ENCODE data around the gene SOD3.

SOD3 gene

DNA sequence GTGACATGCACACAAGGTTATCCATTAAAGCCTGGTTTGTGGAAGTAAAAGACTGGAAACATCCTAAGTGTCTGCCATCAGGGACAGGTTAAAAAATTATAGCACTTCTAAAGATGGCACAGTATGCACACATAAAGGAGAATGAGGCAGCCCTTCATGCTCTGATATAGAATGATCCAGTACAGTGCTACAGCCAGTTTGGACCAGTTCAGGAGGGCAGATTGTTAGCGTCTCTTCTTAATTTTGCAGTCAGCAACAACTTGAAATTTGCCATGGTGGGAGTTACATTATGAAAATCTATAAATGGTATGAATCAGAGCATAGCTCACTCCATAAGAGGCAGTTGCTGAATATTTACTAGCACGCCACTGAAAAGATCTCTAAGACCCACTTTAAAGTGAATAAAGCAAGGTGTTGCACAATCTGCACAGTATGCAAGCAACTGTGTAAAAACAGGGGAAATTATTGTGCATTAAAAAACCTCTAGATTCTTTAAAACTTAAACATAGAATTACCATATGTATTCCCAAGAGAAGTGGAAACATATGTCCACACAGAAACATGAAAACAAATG, 20.3 kb upstream of the SOD3 start:
- peak; percentile 78 to 83 for DNase-seq (ENCODE audit: low read depth in 2 of 2)

DNA sequence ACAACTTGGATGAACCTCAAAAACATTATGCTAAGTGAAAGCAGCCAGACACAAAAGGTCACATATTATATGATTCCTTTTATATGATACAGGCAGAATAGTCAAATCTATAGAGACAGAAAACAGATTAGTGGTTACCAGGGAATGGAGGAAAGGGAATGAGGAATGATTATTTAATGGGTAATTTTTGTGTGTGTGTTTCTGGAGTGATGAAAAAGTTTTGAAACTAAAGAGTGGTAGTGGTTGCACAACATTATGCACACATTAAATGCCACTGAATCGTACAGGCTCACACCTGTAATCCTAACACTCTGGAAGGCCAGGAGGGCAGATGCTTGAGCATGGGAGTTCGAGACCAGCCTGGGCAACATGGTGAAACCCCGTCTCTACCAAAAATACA, 19.6 kb upstream of the SOD3 start:
- peak in 1 of 2 experiments; percentile 47 for DNase-seq (ENCODE audit: low read depth in 2 of 2)

DNA sequence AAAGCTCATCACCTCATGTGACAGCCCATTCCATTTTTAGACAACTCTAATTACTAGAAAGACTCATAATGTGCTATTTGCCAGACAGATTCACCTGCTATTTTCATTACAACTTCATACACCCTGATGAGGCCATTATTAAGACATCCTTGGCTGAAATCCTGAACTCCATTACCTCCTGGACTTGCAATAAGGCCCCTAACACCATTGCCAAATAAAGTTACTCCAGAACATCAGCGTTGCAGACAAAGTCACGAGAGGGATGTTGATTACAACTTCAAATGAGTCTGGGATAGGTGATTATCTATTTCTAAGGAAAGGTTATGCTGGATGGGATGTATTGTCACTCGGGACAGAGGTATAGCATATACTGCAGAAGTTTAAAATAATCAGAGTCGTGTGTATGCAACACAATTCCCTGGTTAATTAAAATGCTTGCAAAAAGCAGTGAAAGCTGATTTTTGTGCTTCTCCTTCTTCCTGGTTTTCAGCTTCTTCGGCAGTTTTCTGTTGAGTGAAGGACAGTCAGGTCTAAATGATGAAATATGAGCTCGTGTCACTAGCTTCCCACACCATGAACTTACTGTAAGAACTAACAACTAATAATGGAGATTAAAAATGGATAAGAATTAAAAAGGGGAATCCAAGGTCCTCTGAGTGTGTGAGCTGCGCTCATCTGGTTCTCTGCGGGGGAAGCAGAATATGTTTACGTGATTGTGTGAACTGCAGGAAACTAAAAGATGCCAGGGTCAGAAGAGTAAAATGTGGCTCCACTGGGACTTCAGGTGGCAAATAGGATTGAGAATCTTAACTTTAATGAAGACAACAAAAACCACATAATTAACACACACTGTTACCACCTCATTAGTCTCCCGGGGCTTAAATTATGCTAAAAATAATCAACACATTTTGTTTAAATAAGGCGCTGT, 17.6 kb upstream of the SOD3 start:
- DNase-seq (ENCODE audit: low read depth in 2 of 2) = peak in 1 of 2 experiments; percentile 10

DNA sequence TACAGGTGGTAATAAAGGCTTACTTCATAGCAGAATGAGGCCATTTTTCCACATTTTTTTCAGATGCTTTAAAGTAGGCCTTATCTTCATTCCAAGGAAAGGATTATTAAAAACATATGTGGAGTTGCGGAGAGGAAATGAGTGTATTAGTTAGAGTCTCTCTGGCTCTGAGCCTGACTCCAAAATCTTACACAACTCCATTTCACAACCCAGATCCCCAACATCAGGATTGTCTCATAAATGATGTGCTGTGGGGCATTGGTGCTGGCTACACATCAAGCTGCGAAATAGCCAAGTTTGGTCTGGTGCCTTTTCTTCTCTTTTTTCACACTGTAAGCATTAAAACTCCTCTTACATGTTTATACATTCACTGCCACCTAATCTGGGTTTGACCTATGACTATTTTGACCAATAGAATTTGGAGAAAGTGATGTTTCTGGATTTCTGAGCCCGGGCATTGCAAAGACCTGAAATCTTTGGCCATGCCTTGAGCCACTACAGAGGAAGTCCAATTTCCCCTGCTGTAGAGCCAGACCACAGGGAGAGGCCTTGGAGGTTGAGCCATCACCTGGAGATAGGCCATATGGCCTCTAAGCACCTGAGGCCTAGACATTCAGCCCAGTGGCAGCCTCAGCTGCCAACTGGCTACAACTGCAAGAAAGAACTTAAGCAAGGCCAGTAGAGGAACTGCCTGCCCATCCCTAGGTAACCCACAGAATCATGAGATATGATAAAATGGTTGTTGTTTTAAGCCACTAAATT, 16.7 kb upstream of the SOD3 start:
- peak; percentile 98 for DNase-seq (ENCODE audit: low read depth in 2 of 2)

DNA sequence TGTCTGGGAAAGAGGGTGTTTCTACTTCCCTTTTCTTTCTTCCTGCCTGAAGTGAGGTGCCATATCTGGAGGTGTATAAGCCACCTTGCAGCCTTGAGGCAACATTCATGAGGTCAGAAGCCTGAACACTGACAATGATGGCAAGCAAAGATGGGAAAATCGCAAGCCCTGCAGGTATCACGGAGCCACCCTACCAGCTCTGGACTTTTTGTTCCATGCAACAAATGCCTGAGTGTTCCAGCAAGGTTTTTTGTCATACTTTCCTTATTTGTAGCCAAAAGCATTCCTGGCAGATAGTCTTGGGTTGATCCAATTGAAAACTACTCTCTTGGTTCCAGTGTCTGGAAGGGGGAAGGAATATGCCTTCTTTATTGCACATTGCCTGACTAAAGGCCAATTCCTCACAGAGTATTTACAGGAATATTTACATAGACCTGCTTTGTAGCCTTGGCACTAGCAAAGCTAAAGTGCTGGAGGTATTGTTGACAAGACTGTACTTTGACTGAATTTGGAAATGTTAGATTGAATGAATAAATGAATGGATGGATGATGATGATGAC, 14.4 kb upstream of the SOD3 start:
- DNase-seq (ENCODE audit: low read depth in 2 of 2) = no peak

DNA sequence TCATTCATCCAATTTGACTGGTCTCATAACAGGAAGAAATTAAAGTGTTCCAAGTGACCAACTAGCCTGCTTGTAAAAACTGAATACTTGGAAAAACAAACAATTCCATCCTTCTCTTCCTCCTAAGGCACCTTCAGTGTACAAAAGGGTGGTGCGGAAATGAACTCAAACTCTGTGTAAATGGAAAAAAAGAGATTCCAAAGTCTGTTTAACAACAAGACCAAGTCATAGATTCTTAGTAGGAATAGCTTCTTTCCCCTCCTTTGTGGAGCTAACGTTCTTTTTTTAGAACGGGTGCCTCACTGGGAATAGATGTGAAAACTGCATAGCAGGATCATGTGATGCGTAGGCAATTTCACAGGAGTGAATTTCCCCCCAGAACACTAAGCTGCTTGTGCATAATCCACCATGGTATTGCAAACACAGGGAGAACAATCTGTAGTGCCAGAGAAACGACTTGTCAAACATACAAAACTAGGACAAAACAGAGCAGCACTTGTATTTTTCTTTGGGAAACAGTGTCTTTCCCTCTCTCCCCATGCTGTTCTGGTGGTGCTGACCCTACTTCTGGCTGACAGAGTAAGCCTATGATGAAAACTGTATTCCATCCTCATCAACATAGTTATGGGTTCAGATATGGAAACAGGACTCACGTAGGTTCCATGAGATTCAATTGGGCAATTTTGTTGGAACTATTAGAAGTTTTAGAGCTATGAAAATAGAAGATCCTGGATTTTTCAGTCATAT, 13.2 kb upstream of the SOD3 start:
- no peak for DNase-seq (ENCODE audit: low read depth in 2 of 2)

DNA sequence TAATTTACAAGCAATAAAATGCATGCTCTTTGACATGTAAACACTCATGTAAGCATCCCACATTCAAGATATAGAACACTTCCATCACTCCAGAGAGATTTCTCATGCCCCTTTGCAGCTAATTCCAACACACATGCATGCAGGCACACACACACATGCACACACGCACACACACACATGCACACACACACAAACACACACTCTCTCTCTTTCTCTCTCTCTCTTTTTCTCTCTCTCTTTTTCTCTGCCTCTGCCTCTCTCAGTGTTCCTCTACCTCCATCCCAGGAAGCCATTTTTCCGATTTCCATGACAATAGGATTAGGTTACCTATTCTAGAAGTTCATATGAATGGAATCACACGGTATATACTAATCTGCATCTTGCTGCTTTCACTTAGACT, 11.9 kb upstream of the SOD3 start:
- DNase-seq (ENCODE audit: low read depth in 2 of 2) = no peak

DNA sequence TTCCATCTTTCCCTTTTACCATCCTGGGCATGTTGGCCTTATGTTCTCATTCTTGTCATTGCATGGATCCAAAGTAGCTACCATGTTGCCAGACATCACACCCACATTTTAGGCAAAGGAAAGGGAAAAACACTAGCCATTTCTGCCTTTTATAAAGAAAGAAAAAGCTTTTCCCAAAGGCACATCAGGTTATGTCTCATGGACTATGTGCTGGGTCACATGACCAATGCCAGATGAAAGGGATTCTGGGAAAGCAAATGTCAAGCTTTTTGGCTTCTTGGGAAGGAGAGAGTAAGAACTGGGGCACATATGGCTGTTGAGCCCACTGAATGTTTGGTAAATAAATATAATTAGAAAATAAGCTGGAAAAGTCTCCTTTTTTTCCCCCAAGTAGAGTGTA, 4.3 kb upstream of the SOD3 start:
- no peak for DNase-seq (ENCODE audit: low read depth in 2 of 2)

DNA sequence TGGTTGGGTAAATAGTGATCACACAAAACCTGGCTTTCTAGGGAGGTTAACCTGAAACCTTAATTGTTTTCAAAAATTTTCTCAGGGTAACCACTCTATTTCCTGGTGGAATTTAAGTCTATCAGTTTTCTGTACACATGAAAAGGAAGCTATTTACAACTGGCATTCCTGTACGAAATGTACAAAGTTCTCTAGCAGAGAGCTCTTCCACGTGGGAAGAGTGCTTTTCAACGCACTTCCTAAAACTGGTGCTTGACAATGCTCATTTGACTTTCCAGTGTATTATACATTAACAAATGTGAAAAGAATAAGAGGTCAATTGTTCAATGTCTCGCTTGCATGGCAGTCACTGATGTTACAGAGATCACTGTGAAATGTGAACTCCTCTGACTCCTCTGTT, 2.8 kb upstream of the SOD3 start:
- DNase-seq (ENCODE audit: low read depth in 2 of 2) = no peak

DNA sequence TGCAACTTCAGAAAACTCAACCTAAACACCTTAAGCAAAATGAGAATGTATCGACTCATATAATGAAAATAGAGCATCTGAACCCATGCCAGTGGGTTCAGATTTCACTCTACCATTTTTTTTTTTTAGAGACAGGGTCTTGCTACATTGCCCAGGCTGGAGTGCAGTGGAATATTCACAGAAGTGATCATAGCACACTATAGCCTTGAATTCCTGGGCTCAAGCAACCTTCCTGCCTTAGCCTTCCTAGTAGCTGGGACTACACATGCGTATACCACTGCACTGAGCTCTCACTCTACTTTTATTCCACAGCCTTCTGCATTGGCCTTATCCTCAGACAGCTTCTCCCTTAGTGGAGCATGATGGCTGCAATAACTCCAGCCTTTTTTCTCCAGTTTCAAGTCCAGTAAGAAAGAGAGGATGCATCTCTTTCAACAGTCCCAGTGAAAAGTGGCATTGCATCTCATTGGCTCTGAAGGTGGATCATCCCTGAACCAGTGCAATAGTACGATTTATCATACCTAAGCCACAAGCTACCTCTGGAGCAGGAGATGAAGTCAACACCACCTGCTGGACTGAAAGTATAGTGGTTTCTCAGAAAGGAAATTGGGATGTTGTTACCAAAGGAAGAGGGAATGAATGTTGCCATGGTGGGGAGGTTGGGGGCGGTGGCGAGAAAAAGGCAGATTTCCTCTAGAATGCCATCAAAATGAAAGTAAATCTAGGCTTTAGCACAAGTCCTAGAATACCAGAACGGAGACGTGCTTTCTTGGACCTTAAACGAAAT, 2.0 kb upstream of the SOD3 start:
- DNase-seq (ENCODE audit: low read depth in 2 of 2) = no peak

DNA sequence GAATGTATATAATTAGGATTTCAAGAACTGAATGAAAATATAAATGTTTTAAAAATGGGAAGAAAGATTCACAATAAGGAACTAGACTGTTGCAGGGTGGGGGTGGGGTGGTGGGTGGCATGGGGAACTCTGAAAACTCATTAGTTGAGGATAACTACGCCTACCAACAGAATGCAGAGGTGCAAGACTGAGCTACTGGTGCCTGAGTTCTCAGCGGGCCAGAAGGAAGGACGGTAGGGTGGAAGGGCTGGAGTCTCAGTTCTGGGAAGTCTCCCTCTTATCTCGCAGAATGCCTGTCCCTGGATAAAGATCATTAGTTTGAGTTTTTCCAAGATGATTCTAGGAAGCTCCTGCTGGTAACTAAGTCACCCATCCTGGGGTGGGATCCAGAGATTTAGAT, 1.3 kb upstream of the SOD3 start:
- no peak for DNase-seq (ENCODE audit: low read depth in 2 of 2)

DNA sequence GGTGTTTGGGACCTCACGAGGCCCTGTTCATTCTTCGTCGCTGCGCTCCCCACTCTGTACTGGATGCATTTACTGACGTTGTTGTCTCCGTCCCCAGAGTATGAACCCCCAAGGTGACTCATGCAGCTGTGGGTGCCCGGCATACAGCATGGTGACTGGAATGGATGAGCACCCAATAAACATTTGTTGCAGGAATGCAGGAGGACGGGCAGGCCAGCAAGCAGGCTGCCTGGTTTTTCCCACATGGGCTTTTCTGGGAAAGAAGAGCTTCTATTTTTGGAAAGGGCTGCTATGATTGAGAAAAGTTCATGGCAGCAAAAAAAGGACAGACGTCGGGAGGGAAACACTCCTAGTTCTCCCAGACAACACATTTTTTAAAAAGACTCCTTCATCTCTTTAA, 893 bp upstream of the SOD3 start:
- DNase-seq (ENCODE audit: low read depth in 2 of 2) = peak; percentile 13 to 15

DNA sequence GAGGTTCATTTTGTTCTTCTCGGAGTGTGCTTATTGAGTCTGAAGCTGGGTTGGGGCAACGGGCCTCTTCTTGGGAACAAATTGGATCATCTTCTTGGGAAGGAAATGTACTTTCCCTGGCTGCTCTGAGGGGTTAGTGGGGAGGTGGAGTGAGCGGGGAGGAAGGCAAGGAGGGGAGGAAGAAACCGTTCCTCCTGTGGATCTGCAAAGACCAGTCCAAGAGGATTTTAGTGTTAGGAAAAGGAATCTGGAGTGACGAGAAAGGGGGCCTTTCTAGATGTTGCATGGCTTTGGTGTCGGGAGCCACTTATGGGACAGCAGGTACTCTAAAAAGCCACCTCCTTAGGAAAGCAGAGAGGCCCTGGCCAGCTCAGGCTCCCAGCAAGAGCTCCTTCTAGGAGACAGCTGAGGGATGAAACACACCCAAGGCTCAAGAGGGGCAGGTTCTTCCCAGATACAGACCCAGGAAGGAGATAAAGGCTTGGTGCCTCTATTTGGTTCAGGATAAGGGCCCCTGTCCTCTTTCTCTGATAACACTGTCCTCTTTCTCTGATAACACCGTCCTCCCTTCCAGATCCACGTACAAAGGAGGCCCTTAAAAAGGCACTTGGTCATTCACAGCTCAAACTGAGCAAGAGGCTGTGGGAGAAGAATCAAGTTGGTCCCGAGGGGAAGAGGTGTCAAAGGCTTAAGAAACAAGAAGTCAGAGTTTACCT, 451 bp downstream of the SOD3 start:
- no peak for DNase-seq (ENCODE audit: low read depth in 2 of 2)

DNA sequence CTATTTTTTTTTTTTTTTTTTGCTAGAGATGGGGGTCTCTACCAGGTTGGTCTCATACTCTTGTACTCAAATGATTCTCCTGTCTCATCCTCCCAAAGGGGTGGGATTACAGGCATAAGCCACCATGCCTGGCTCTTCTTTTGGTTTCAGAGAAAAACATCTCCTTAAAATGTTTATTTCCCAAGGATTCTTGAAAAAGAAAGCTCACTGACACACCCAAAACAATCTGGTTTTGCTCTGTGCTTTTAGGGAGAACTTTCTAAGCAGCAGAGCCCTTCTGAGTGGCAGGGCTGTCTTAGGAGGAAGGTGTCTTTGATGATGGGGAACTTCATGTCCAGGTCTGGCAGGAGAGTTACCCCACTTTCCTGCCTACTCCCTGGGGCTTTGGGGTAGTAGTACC, 1.2 kb downstream of the SOD3 start:
- DNase-seq (ENCODE audit: low read depth in 2 of 2) = no peak

DNA sequence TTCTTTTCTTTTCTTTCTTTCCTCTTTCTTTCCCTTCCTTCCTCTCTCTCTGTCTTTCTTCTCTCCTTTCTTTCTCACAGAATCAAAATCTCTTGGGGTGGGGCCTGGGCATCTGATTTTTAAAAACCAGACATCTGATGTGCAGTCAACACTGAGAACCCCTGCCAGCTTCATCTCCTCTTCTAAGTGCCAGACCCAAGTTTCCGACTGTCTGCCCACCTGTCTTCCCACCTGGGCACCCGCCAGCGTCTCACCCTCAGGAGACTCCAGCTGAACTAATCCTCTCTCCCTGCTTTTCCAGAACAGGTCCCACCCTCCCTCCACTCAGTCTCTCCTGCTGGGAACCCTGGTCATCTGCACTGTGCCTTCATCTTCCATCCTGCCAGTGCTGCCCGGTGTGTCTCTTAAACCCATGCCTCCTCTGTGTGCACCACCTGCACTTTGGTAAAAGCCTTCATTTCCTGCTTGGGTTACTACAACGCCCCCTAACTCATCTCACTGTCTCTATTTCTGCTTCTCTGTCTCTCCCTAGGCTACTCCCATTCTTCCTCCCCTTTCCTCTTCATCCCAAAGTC, 2.8 kb downstream of the SOD3 start:
- DNase-seq (ENCODE audit: low read depth in 2 of 2) = no peak

DNA sequence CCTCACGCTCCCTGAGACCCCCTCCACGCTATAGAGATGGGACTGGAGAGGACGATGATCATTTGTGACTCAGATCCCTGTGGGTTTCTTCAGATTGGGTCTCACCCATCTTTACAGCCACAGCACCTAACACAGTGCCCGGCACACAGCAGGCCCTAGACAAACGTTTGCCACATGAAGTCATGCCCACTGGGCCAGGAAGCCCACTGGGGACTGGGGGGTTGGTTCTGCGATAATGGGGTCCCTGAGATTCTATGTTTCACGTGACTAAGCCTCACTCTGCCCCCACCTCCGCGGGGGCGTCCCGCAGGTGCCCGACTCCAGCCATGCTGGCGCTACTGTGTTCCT, 3.8 kb downstream of the SOD3 start:
- DNase-seq (ENCODE audit: low read depth in 2 of 2) = no peak

DNA sequence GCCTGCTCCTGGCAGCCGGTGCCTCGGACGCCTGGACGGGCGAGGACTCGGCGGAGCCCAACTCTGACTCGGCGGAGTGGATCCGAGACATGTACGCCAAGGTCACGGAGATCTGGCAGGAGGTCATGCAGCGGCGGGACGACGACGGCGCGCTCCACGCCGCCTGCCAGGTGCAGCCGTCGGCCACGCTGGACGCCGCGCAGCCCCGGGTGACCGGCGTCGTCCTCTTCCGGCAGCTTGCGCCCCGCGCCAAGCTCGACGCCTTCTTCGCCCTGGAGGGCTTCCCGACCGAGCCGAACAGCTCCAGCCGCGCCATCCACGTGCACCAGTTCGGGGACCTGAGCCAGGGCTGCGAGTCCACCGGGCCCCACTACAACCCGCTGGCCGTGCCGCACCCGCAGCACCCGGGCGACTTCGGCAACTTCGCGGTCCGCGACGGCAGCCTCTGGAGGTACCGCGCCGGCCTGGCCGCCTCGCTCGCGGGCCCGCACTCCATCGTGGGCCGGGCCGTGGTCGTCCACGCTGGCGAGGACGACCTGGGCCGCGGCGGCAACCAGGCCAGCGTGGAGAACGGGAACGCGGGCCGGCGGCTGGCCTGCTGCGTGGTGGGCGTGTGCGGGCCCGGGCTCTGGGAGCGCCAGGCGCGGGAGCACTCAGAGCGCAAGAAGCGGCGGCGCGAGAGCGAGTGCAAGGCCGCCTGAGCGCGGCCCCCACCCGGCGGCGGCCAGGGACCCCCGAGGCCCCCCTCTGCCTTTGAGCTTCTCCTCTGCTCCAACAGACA, 4.4 kb downstream of the SOD3 start:
- DNase-seq (ENCODE audit: low read depth in 2 of 2) = no peak

DNA sequence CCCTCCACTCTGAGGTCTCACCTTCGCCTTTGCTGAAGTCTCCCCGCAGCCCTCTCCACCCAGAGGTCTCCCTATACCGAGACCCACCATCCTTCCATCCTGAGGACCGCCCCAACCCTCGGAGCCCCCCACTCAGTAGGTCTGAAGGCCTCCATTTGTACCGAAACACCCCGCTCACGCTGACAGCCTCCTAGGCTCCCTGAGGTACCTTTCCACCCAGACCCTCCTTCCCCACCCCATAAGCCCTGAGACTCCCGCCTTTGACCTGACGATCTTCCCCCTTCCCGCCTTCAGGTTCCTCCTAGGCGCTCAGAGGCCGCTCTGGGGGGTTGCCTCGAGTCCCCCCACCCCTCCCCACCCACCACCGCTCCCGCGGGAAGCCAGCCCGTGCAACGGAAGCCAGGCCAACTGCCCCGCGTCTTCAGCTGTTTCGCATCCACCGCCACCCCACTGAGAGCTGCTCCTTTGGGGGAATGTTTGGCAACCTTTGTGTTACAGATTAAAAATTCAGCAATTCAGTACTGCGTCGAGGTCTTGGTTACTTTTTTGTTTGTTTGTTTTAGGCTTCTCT, 5.0 kb downstream of the SOD3 start:
- no peak for DNase-seq (ENCODE audit: low read depth in 2 of 2)
